M059J (cell line): ENCODE results near the gene CRY2. TPM values are rescaled to one million over a fixed set of nuclear protein-coding genes. Genes with fewer than 3 reads are reported as not detected.

Source experiments
- DNase-seq: peaks from one replicate; pipeline ENCODE4 v3.0.0-alpha.2; 2012; ENCODE audit warnings: low read depth
- total RNA-seq: library from RNA; depleted of rRNA; stranded (reverse); fragments of >200 nt; shearing (Covaris generic); gene quantifications from 2 replicates; pipeline ENCODE4 v1.2.3, GENCODE V29; 2014

The CRY2 gene
- total RNA-seq, 1 experiment from 2014 or later: 6.1 TPM

GRCh38 chr11:45918331-45918941 is 71.2 kb downstream of the CRY2 start:
- DNase-seq: peak; percentile 77

- no peak for DNase-seq
Observed at GRCh38 chr11:45918962-45919675, 71.8 kb downstream of the CRY2 start.

GRCh38 chr11:45919806-45920530 is 72.7 kb downstream of the CRY2 start:
- DNase-seq: no peak

GRCh38 chr11:45920531-45921477 is 73.5 kb downstream of the CRY2 start:
- no peak for DNase-seq

- no peak for DNase-seq
Observed at GRCh38 chr11:45921561-45922424, 74.5 kb downstream of the CRY2 start.

GRCh38 chr11:45922425-45923082 is 75.3 kb downstream of the CRY2 start, which contains the start of gene LARGE2:
LARGE2 (plus strand) TSS chr11:45922656; CDS start chr11:45922883, 227 bp downstream.
- DNase-seq: no peak

GRCh38 chr11:45924036-45924915 is 77.0 kb downstream of the CRY2 start:
- no peak for DNase-seq

GRCh38 chr11:45924927-45925326 is 77.7 kb downstream of the CRY2 start:
- DNase-seq: no peak

GRCh38 chr11:45925550-45925949 is 78.3 kb downstream of the CRY2 start:
- DNase-seq: no peak

- DNase-seq: no peak
Observed at GRCh38 chr11:45926001-45926401, 78.7 kb downstream of the CRY2 start.

GRCh38 chr11:45926536-45927331 is 79.5 kb downstream of the CRY2 start:
- DNase-seq: no peak

- no peak for DNase-seq
Observed at GRCh38 chr11:45927332-45927683, 80.0 kb downstream of the CRY2 start.

- no peak for DNase-seq
Observed at GRCh38 chr11:45927684-45928413, 80.6 kb downstream of the CRY2 start.

GRCh38 chr11:45928535-45929215 is 81.4 kb downstream of the CRY2 start:
- no peak for DNase-seq

GRCh38 chr11:45929486-45930030 is 82.3 kb downstream of the CRY2 start:
- DNase-seq: no peak

- no peak for DNase-seq
Observed at GRCh38 chr11:45930031-45930794, 82.9 kb downstream of the CRY2 start.
